CD4-positive, alpha-beta T cell treated with Interleukin-15 for 4 hours (primary cell): Measurements from ENCODE around the gene TMEM258.

Experiments
- DNase-seq: peaks from one replicate; pipeline ENCODE4 v3.0.0-alpha.2; 2020; ENCODE audit warnings: low spot score

The TMEM258 gene

GRCh38 chr11:61795876-61796526 is 3.6 kb upstream of the TMEM258 start:
- DNase-seq, result no peak

- DNase-seq, result no peak
Observed at GRCh38 chr11:61795459-61795858, 3.1 kb upstream of the TMEM258 start.

GRCh38 chr11:61794579-61794978 is 2.2 kb upstream of the TMEM258 start:
- DNase-seq, result no peak

- DNase-seq, result no peak
Observed at GRCh38 chr11:61793829-61794204, 1.4 kb upstream of the TMEM258 start.

- DNase-seq, result no peak
Observed at GRCh38 chr11:61793083-61793828, 857 bp upstream of the TMEM258 start.

- DNase-seq, result no peak
Observed at GRCh38 chr11:61791737-61792309, 576 bp downstream of the TMEM258 start.

- DNase-seq, result peak; percentile 7
Observed at GRCh38 chr11:61787928-61788491, 4.4 kb downstream of the TMEM258 start.

- no peak for DNase-seq
Observed at GRCh38 chr11:61785837-61786402, 6.5 kb downstream of the TMEM258 start.

- no peak for DNase-seq
Observed at GRCh38 chr11:61784506-61784805, 7.9 kb downstream of the TMEM258 start.

- no peak for DNase-seq
Observed at GRCh38 chr11:61783717-61784505, 8.5 kb downstream of the TMEM258 start.

- no peak for DNase-seq
Observed at GRCh38 chr11:61782841-61783240, 9.6 kb downstream of the TMEM258 start.

GRCh38 chr11:61782299-61782698 is 10.1 kb downstream of the TMEM258 start:
- no peak for DNase-seq

- DNase-seq, result no peak
Observed at GRCh38 chr11:61781585-61781984, 10.8 kb downstream of the TMEM258 start.

GRCh38 chr11:61780581-61781162 is 11.7 kb downstream of the TMEM258 start:
- DNase-seq, result no peak

GRCh38 chr11:61779666-61780525 is 12.5 kb downstream of the TMEM258 start:
- DNase-seq, result no peak

GRCh38 chr11:61778920-61779650 is 13.3 kb downstream of the TMEM258 start:
- DNase-seq, result no peak

GRCh38 chr11:61778357-61778886 is 14.0 kb downstream of the TMEM258 start:
- no peak for DNase-seq

- DNase-seq, result peak; percentile 63
Observed at GRCh38 chr11:61777234-61778090, 14.9 kb downstream of the TMEM258 start.

GRCh38 chr11:61776561-61777075 is 15.8 kb downstream of the TMEM258 start:
- peak; percentile 32 for DNase-seq
